ENCODE results near the gene HIPK4.
"Not testable (repeated sequence)": the region's sequence is repeated elsewhere in the genome, so short reads cannot be mapped to it uniquely, and the experiment has no call there.

Gene HIPK4

DNA sequence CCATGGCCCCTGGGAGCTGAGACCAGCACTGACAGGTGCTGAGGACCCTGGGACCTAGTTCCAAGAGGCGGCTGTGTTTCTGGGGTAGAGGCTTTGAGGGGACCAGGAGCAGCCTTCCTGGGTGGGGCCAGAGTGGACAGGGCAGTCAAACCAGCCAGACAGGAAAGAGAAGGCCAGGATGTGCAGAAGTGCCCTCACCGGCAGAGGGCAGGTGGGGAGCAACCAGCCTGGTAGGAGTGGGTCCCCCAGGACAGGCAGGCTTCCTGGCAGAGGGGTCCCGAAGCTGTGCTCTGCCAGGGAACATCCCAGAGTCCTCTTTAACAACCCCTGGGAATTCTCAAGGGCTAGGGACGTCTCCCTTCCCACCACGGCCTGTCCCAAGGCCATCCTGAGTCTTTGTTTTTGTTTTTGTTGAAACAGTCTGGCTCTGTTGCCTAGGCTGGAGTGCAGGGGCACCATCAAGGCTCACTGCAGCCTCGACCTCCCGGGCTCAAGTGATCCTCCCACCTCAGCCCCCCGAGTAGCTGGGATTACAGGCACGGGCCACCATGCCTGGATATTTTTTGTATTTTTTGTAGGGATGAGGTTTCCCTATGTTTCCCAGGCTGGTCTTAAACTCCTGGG is 3.0 kb upstream of the HIPK4 start:
- no peak for DNase-seq

- DNase-seq: no peak
These were observed 2.1 kb upstream of the HIPK4 start for GRCh38 chr19:40392123-40392522.

- DNase-seq: no peak
These were observed 437 bp downstream of the HIPK4 start for GRCh38 chr19:40389404-40390083.

- DNase-seq: no peak
These were observed 1.5 kb downstream of the HIPK4 start for GRCh38 chr19:40388481-40388880.

DNA sequence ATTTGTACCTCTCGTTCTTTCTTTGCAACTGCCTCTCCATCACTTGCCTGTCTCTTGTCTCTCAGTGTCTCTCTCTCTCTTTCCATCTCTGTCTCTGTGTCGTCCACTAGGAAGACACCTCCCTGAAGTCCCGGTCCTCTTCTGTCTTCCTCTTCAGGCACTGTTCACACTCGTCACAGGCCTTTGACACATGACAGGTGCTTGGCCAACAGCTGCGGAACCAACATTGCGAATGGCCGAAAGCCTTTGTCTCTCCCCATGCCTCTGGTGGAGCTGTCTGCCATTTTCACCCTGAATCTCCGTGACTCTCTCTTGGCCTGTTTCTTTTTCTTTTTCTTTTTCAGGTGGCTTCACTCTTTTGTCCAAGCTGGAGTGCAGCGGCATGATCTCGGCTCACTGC is 2.8 kb downstream of the HIPK4 start:
- DNase-seq: no peak

GRCh38 chr19:40383668-40384248 is 6.2 kb downstream of the HIPK4 start:
- DNase-seq: no peak

- no peak for DNase-seq
These were observed 8.7 kb downstream of the HIPK4 start for GRCh38 chr19:40381321-40381720.

- DNase-seq: no peak
These were observed 9.6 kb downstream of the HIPK4 start for GRCh38 chr19:40380199-40381037.

DNA sequence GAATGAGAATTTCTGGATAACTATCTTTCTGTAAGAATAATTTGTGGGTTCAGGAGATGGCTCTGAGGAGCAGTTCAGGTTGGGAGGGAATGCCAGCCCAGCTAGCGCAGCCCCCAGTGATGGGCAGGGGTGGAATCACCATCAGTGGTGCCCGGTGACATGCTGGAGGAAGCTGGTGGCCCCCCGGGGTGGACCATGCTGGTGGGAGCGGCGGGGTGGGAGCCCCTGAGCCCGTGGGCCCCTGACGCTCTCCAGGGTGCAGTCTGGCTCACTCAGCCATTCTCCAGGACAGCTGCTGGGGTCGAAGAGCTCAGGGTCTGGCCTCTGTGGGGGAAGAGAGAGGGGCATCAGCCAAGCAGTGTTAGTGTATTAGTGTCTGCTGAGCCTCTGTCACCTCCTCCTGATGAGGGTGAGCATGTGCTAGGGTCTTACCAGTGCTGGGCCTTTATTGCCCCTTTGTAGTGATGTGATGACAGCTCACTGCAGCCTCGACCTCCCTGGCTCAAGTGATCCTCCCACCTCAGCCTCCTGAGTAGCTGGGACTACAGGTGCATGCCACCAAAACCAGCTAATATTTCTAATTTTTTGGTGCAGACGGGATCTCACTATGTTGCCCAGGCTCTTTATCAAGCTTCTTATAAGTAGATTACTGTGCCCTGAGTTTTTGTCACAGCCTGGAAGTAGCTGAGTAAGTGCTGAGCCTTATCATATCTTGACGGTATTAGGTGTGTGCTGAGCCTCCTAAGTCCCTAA is 10.4 kb downstream of the HIPK4 start:
- no peak for DNase-seq

DNA sequence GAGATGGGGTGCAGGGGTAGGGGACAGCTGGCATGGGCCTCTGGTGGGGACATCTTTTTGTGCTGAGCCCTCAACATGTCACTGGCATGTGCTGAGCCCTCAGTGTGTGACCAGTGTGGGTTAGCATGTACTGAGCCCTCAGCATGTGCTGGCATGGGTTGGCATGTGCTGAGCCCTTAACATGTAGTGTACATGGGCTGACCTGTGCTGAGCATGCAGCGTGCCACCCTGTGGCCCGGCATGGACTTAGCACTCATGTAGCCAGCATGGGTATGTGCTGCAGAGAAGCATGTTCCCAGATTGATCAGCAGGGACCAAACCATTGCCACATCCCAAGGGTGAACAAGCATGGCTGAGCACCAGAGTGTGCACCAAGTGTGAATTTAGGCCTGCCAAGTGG is 11.5 kb downstream of the HIPK4 start:
- DNase-seq: no peak

GRCh38 chr19:40377876-40378385 is 12.1 kb downstream of the HIPK4 start:
- no peak for DNase-seq

DNA sequence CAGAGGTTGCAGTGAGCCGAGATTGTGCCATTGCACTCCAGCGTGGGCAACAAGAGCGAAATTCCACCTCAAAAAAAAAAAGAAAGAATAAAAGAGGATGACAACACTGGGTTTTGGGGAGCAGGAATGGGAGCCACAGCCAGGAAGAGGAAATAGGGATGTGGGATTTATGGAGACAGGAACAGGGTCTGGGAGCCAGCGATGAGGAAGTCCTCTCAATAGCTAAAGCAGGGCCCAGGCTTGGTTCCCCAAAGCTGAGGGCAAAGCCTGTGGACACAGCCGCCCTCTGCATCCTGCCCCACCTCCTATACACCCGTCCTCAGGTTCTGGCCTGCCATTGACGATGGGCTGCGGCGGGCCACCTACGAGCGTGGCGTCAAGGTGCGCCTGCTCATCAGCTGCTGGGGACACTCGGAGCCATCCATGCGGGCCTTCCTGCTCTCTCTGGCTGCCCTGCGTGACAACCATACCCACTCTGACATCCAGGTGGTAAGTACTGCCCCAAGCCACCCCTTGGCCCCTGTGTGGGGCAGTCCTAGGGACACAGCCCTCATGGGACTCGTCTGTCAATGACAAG is 13.6 kb downstream of the HIPK4 start:
- no peak for DNase-seq

DNA sequence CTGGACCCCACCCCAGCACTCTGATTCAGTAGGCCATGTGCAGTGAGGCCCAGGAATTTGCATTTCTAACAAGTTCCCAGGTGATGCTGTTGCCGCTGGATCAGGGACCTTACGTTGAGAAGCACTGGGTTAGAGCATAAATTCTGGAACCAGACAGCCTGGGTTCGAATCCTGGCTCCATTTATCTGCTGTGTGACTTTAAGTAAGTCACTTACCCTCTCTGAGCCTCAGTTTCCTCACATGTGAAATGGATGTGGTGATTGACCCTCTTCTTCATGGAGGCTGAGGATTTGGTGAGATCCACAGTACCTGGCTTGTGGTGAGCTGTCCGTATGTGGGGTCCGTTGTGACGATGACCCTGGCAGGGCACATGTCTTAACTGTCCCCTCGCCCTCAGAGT is 15.9 kb downstream of the HIPK4 start:
- DNase-seq: no peak

DNA sequence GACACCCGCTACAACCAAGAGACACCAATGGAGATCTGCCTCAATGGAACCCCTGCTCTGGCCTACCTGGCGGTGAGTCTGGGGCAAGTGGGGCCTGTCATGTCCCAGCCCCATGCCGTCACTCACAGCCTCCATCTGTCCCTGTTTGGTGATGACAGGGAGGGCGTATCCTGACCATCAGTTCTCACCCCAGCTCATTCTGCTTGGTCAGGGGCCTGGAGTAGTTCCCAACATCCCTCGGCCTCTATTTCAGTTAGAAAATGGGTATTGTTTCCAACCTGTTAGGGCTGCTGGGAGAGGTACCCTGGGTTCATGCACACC is 18.2 kb downstream of the HIPK4 start:
- DNase-seq: no peak

- DNase-seq: no peak
These were observed 18.8 kb downstream of the HIPK4 start for GRCh38 chr19:40370997-40371801.

DNA sequence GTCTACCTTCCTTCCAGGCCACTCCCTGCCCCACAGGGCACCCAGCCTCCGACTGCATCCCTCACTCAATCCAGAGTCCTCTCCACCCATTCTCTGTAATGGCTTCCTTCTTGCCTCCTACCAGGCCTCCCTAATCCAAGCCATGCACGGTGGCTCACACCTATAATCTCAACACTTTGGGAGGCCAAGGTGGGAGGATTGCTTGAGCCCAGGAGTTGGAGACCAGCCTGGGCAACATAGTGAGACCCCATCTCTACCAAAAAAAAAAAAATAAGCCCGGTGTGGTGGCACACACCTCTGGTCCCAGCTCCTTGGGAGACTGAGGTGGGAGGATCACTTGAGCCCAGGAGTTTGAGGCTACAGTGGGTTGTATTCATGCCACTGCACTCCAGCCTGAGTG is 19.7 kb downstream of the HIPK4 start:
- DNase-seq: not testable (repeated sequence)

GRCh38 chr19:40369797-40370196 is 20.2 kb downstream of the HIPK4 start:
- no peak for DNase-seq

DNA sequence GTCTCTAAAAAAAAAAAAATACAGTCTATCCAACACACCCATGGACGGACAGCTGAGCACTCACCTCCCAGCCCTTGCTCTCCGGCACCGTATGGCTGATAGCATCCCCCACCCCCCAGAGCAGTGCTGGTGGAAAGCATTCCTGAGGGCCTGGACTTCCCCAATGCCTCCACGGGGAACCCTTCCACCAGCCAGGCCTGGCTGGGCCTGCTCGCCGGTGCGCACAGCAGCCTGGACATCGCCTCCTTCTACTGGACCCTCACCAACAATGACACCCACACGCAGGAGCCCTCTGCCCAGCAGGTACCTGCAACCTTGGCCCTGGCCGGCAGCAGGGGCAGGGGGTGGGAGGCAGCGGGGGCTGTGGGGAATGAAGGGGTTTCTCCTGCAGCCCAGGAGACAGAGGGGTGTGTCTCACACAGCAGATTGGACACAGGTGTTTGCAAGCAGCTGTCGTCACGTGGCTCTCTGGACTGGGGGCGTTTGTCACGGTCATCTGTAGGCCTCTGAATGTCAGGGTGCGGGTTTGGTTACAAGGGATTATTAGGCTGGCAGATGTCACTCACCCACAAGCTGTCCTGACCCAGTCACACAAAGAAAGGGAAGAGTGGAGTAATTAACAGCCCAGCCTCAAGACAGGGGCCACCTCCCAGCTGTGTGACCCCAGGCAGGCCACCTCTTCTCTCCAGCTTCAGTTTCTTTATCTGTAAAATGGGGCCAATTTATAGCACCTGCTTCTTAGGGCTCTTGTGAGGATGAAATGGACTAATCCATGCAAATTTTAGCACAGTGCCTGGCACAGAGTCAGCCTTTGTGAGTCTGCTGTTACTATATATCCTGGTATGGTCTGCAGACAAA is 22.2 kb downstream of the HIPK4 start:
- DNase-seq: no peak

DNA sequence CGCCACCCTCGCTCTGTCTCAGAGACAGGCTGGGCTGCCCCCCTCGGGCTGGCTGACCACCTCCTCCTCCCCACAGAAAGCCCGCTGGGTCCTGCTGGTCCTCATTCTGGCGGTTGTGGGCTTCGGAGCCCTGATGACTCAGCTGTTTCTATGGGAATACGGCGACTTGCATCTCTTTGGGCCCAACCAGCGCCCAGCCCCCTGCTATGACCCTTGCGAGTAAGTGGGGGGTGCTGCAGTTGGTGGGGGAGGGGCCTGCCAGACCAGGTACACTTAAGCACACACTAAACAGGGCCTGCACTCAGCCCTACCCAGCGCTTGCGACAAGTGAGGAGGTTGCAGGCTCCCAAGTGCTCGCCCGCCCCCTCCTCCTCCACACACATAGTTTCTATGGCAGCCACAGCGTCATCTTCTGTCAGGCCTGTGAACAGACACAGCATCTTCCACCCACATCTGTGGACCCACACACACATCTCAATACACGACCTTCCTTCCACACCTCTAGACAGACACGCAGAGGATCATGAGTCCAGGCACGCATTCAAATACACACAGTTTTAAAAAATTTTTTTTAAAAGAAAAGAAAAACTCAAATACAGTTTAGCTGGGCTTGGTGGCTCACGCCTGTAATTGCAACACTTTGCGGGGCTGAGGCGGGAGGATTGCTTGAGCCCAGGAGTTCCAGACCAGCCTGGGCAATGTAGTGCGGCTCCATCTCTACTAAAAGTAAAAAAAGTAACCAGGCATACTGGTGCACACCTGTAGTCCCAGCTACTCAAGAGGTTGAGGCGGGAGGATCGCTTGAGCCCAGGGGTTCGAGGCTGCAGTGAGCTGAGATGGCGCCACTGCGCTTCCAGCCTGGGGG is 23.1 kb downstream of the HIPK4 start:
- peak; percentile 66 for DNase-seq
